GM18505 (cell line): ENCODE data around the gene FARP2.

Experiments
- ATAC-seq: cut with Tn5 transposase; IDR thresholded peaks from one replicate; pipeline ENCODE4 v1.9.1; 2021; ENCODE audit not compliant: unreplicated experiment
- POLR2A ChIP-seq: IDR thresholded peaks from 4 replicates; pipeline ENCODE4 v1.6.1; 2011; ENCODE audit warnings: borderline replicate concordance; ENCODE audit not compliant: insufficient read depth, insufficient read length; ENCODE audit errors: extremely low read depth

The FARP2 gene

DNA sequence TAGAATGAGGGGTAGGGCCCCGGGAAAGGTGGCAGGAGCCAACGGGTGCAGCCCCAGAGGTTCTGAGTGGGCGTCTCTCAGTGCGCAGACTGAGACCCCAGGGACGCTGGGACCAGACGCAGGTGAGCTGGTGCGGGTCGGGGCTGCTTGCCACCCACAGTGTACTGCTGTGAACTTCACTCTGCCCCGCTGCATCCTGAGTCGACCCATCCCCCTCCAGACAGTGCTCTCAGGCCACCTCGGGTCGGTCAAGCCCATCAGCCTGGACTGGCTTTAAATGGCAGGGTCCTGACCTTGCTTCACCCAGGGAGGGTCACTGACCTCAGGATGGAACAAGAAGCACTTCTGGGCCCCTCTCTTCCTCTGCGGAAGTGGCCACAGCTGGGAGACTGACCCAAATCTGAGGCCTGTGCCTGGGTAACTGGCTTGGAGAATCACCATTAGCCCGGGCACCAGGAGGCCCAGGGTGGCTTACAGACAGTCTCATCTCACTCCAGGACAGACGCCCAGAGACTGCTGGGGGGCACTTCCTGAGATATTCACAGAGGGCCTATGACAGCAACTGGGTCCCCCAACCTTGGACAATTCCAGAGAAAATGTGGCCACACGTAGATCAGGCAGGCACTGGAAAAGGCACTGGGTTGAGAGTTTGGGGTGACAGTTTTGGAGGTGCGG is 178.8 kb downstream of the FARP2 start:
- ATAC-seq, result no peak
- TF ChIP-seq POLR2A, result no peak

DNA sequence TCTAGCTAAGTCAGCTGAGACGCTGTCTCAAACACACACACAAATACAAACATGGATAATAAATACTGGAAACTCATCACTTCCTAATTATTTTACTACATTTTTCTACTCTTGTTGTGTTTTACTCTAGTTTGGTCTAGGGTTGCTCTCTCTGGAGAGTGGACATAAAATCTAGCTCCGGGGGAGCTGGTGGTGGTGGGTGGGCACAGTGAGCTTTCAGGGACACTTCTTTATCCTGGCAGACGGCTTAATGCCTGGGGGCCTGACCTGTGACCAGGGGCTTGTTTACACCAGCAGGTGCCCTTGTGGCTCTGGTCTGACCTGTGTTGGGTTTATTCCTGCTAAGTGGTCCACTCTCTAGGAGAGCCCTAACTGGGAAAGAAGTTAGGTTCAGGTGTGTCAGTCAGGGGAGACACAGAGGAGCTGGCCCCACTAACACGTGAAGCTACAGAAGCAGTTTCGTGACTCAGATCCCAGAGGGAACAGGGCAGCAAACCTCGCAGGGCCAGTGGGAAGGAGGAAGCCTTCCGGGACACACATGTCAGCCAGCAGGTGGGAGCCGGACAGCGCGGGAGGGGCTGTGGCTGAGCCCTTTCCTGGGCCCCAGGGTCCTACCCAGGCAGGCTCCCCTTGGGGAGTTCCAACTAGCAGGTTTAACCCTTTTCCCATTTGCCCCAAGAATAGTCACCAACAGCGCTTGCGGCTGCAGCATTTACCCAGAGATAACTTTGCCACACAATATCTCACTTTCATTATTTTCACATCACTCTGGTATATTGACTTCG is 180.0 kb downstream of the FARP2 start:
- TF ChIP-seq POLR2A, result no peak
- no peak for ATAC-seq

DNA sequence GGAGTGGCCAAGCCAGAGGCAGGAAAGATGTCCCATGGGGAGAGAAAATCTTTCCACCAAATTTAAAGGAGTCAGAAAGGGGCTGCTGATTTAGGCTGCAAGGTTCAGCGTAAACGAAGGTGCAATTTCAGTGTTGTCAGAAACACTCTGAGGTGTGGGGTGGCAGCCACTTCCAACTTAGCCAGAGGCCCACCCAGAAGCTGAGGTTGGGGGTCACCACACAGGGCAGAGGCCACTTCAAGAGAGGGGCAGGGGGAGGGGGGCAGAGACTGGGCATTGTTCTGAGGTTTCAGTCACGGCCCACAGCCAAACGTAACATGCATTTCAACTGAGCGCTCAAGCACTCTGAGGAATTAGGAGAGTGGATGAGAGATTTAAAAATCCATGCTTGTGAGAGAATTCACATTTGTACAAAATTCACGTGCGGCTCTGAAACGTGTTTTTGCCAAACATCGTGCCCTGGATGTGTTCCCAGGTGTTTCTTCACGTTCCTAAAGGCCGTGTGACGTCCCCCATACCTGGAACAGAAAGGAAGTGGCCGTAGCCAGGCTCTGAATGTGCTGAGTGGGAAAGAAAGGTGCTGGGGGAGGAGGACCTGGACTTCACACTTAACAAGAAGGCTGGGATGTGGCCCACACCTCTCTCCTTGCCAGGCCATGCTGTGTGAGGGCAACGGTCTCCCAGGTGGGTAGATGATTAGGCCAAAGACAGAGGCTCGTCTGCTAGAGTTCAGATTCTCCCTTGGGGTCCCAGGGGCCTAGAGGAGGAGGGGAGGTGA is 182.9 kb downstream of the FARP2 start:
- TF ChIP-seq POLR2A, result no peak
- ATAC-seq, result no peak

DNA sequence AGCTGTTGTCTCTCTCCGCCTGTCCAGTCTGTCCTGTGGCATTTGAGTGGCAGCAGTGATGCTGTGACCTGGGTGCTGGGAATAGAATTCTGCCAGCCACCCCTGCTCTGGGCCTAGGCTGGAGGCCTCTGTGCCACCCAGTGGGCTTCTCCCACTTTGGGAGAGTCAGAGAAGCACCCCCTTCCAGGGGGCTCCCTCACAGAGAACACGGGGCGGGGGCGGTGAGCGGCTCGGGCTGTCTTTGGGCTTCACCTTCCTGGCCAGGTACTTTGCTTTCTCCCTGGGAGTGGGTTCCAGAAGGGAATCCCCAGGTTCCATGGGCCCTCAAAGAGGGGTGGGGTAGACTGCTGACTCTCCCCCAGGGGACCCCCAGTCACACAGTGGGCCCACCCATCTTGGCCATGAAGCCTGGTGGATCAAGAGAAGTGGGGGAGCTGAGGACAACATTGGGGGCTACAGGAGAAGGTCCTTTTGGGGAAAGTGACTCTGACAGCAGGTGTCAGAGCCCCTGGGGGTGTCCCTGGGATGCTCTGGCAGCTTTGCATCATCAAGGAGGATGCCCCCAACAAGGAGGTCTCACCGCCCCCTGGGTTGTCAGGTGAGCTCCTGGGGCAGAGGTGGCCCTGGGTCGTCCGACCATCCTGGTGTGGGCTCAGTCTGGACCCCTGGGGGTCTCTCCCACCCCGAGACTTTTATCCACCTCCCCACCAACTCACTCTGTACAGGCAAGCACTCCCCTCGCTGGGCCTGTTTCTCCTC is 183.7 kb downstream of the FARP2 start:
- ATAC-seq, result no peak
- no peak for TF ChIP-seq POLR2A

DNA sequence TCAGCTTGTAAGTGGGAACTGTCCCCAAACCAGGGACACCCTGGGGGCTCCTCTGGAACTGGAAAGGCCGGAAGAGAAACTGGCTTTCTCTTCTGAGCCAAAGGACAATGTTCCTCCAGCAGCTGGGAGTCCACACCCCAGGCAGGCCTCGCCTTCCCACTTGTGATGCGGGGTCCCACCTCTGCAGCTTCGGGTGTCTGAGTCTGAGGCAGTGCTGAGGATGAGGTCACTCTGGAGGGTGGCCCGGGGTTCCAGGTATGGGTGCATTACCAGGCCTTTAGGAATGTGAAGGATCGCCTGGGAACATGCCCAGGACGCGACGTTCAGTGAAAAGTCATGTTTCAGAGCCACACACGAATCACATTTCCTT is 184.3 kb downstream of the FARP2 start:
- TF ChIP-seq POLR2A, result no peak
- no peak for ATAC-seq

DNA sequence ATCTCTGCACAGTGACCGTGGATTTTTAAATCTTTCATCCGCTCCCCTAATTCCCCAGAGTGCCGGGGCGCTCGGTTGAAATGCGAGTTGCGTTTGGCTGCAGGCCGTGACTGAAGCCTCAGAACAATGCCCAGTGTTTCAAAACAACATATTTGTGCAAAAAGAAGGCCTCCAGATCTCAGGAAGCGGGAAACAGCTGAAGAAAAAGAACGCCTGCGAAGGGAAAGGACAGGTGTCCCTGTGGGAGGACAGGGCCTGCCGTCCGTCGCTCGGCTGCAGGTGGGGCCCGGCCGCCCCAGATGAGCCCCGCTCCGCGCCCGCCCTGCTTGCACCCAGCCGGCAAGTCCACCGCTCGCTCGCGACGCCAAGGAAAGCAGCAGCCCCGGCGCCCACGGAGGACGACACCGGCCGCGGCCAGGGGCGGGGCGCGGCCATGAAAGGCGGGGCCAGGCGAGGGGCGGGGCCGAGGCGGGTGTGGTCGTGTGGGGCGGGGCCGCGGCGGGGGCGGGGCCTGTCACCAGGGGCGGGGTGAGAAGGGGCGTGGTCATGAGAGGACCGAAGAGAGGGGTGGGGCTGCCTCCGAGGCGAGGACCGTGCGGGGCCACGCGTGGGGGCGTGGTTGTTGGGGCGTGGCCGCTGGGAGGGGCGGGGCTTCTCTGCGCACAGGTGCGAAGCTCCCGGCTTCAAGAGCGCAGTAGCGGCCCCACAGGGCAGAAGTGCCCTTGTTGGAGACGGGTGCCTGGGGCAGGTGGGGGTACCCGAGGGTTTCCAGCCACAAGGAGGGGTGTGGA is 184.9 kb downstream of the FARP2 start:
- no peak for TF ChIP-seq POLR2A
- ATAC-seq, result no peak

DNA sequence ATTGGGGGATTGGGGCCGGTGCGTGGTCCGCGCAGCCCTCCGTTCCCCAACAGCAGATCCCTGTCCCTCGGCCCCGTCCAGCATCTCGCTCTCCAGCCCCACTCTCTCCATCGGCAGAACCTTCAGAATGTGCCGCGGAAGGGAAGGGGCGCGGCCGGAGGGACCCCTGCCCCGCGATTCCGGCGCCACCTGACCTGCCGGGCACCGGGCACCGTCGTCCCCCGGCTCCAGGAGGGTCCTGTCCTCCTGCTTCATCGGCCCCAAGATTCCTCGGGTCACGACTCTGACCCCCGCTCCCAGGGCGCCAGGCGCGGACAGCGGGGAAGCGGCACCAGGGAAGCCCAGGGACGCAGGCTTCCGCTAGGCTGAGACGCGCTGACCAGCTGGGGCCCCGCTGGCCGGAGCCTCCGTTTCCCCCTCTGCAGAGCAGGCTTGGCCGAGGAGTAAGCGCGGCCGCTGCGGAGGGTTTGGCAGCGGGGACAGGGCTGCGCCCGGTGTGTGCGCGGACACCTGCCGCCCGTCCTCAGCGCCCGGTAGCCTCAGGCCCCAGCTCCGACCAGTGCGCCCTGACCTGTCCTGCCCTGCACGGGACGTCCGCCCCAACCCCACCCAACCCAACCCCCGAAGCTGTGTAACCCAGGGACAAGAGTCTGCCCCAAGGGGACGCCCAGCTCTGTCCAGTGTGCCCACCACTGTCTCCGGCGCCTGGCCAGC is 185.6 kb downstream of the FARP2 start:
- no peak for ATAC-seq
- no peak for TF ChIP-seq POLR2A

DNA sequence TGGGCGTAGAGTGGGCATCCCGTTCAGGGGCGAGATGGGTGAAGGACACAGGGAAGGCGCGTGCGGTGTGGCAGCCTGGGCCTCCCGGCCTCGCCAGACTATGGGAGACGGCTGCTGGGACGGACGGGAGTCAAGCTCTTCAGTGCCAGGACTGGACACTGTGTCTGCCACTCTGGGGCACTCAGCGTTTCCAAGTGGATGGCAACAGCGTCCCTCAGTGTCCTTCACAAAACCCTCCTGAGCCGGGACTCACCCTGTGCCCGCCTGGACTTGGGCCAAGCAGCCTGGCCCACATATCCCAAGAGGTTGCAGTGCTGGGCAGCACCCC is 186.2 kb downstream of the FARP2 start:
- TF ChIP-seq POLR2A, result no peak
- ATAC-seq, result no peak
